EH (cell line): Measurements from ENCODE around the gene HBP1.
"Not testable (repeated sequence)": the region's sequence is repeated elsewhere in the genome, so short reads cannot be mapped to it uniquely, and the experiment has no call there.

ENCODE experiments used
- DNase-seq: peaks from one replicate; pipeline ENCODE4 v3.0.0-alpha.2; 2015; ENCODE audit warnings: low read depth

The HBP1 gene

GRCh38 chr7:107181172-107181571 is 12.4 kb downstream of the HBP1 start:
- no peak for DNase-seq

GRCh38 chr7:107185716-107186115 is 16.9 kb downstream of the HBP1 start:
- DNase-seq: peak; percentile 17

GRCh38 chr7:107186240-107186639 is 17.4 kb downstream of the HBP1 start:
- no peak for DNase-seq

GRCh38 chr7:107187774-107188173 is 19.0 kb downstream of the HBP1 start:
- no peak for DNase-seq

DNA sequence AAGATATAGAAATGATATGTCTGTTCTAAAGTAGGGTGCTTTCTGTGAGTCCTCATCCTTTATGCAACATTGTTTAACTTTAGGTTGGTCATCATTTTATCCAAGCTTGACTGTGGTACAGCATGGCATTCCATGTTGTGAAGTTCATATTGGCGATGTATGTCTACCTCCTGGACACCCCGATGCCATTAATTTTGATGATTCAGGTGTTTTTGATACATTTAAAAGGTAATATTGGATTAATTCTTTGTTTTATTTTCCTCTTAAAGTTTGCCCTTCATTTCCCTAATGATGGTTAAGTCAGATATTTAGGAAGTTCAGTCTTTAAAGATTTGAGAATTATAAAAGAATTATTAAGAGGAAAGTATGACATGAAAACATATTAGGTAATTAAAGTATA is 21.3 kb downstream of the HBP1 start:
- no peak for DNase-seq

DNA sequence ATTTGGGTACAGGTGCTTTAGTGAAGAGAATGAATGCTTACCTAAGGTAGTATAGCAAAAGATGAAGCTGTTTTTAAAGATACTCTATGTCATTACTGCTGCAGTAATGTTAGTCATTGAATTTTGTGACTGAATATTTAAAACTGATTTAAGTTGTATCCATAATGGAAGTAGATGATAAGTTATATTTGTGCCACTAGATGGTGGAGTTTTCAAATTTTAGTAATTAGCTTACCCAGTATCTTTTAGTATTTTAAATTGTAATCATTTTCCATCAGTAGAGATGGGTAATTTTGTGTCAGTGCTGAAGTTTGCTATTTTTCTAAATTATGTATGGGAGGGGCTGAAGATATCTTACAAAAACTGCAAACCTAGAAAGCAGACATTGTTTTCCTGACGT is 25.2 kb downstream of the HBP1 start:
- no peak for DNase-seq

DNA sequence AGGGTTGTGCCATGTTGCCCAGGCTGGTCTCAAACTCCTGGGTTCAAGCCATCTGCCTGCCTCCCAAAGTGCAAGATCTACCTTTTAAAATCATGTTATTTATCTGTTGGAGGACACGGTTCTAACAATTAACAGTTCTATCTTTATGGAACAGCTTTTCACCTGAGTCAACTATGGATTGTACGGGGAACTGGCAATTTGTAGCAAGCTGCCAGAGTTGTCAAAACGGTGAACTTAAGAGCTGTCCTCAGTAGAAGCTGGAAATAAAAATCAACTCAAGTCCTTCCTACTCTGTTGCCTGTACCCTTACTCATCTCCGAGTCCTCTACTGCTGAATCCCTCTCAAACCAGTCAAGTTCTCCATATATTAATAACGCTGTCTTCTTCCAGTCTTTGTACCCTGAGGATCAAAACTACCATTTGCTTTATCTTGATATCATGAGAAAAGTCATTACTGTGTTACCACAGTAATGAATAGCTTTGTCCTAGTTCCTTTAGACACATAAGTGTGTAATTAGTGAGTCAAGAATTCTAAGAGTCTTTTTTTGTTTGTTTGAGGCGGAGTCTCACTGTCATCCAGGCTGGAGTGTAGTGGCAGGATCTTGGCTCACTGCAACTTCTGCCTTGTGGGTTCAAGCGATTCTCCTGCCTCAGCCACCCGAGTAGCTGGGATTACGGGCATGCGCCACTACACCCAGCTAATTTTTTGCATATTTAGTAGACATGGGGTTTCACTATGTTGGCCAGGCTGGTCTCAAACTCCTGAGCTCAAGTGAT is 28.2 kb downstream of the HBP1 start:
- DNase-seq: peak; percentile 16

DNA sequence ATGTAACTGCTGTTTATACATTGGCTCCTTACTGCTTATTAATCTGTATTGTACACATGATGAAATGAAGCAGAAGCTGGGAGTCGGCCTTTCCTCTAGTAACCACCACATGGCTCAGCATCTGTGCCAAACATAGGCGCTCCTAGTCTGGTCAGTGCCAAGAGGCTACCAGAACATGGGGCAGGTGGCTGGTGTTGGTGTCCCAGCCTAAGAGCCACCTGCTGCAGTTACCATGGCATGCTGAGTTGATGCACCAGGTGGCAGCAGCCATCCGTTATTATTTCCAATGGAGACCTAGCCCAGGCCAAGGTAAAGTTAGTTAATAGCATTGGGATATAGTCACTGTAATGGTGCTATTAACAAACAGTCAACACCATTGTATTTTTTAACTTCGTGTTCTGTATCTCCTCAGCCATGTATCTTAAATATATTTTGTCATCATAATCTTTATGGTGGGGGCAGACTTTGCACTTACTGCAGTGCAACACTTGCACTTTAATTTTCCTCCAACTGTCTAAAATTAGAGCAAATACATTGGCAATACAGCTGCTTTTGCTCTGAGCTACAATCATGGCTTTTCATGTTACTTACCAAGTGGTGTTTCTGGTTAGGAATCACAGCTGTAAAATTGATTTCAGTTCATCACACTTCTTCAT is 33.1 kb downstream of the HBP1 start:
- peak; percentile 46 for DNase-seq

DNA sequence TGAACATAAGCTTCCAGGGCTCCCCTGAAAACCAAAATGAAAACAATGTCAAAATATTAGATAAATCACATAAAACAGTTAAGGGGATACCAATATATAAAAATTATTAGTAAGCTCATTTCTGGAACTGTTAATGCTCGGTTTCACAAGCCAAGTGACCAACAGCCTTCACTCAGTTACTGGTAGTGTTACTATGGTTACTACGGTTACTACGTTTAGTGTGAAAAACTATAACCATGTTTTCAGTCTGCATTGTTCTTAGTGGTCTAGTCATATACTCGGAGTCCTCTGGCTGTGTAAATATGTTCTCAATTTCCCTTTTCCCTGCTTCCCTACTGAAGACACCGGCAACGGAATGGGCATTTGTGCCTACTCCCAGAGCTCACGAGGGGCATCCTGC is 34.8 kb downstream of the HBP1 start:
- DNase-seq: no peak

DNA sequence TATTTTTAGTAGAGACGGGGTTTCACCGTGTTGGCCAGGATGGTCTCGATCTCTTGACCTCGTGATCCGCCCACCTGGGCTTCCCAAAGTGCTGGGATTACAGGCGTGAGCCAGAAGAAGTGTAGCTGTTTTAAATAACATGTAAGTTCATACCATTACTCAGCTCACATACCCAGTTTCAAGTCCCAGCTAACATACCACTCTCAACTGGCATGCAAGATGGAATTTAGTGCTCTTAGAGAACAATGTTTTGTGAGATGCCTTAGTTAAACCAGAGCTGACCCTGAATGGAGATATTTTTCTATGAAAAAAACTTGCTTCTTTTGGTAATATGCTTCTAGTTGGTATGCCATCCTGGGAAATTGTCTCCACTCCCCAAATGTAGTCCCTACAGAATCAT is 37.3 kb downstream of the HBP1 start:
- DNase-seq: peak; percentile 43

- no peak for DNase-seq
These were observed 37.9 kb downstream of the HBP1 start for GRCh38 chr7:107206706-107207105.

DNA sequence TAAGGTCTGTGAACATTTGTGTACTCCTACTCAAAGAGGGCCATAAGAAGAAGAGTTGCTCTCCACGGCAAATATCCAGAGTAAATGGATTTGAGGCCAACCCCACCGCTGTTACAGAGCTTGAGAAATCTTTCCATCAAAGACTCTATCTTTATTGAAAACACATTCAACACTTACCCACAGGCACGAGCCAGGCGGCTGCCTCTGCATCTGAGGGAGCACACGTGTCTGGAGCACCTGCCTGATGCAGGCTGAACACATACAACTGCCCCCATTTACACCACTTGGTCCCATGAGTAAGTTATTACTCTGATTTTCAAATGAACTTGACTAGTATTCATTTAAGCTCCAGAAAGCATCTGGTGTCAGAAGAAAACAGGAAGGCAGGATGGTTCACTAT is 38.7 kb downstream of the HBP1 start:
- DNase-seq: no peak

DNA sequence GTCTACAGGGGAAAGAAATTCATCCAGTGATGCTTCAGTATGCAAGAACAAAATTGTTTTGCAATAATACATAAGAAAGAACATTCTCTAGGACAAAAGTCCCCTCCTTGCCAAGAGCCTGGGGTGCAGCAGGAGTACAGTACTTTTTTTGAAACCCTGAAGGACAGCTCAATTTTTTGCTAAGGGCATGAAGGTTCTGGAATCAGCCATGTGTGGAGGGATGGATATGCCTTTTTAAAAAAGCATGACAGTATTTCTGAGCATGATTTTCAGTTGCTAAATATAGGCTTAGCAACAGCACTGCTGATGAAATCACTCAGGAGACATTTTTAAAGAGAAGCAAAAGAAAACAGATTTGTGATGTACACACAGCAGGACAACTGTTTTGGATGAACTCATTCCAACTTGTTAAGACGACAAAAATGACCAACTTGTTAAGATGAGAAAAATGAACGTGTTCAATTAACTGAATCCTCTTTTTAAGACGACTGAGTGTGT is 39.3 kb downstream of the HBP1 start:
- peak; percentile 72 for DNase-seq

- DNase-seq: no peak
These were observed 39.8 kb downstream of the HBP1 start for GRCh38 chr7:107208563-107208962.

GRCh38 chr7:107209565-107209964 is 40.8 kb downstream of the HBP1 start:
- DNase-seq: no peak

DNA sequence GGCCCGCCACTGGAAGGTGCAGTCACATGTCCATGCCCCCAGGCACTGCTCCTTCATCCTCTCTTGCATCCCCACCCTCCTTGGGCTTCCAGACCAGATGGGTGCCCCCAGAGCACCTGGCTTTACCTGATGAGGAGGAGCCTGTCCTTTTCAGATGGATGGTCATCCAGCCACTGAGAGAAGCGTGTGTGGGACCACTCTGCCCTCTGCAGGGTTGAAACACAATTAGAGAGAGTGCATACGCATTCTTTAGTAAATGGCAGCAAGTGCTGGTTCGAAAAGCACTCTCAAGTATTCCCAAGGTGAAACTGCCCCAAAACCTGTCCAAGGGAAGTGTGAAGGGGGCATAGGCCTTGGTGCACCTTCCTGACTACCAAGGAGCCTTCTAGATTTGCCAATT is 41.6 kb downstream of the HBP1 start:
- DNase-seq: no peak

DNA sequence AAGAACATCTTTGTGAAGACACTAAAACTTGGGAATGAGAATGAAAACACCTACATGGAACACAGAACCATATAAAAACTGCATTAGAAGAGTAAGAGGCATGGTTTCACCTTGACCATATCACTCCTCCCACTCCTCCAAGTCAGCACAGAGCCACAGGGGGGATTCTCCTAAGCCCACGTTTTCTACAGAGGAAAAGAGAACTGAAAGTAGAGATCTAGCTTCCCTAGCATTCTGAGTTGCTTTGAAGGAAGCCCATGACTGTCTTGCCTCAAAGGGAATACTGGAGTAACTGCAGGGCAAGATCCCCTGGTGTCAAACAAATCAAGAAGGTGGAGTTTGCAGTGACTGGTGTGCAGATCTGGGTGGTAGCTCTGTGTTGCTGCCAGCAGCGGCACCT is 43.9 kb downstream of the HBP1 start:
- no peak for DNase-seq

DNA sequence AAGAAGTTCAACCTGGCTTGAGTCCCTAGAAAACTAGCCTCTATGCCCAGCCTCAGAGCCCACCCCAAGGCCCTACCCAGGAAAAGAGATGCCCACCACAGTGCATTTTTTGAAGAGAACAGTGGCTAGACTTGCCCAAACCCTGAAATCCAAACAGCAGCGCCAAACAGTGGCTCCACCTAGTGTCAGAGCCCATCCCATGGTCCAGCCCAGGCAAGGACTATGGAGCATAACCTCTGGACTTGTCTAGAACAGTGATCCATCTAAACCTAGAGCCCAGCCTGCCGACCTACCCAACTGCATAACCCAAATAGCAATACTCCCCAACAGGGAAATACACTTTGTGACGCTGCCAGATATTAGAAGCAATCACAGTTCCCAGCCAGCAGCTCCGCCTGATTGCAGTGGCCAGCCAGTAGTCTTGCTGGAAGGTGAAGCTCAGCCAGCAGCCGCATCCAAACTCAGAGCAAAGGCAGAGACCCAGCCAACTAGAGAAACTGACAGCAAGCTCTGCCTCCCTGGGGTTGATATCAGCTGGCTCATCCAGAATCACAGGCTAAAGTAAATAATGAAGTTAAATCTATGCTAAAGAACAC is 44.5 kb downstream of the HBP1 start:
- DNase-seq: no peak

GRCh38 chr7:107213945-107214344 is 45.1 kb downstream of the HBP1 start:
- no peak for DNase-seq

- DNase-seq: no peak
These were observed 50.9 kb downstream of the HBP1 start for GRCh38 chr7:107219563-107220244.

- DNase-seq: no peak
These were observed 51.6 kb downstream of the HBP1 start for GRCh38 chr7:107220356-107220755.

- DNase-seq: not testable (repeated sequence)
These were observed 52.0 kb downstream of the HBP1 start for GRCh38 chr7:107220806-107221205.
